ENCODE data around the gene TTLL9.

The TTLL9 gene

DNA sequence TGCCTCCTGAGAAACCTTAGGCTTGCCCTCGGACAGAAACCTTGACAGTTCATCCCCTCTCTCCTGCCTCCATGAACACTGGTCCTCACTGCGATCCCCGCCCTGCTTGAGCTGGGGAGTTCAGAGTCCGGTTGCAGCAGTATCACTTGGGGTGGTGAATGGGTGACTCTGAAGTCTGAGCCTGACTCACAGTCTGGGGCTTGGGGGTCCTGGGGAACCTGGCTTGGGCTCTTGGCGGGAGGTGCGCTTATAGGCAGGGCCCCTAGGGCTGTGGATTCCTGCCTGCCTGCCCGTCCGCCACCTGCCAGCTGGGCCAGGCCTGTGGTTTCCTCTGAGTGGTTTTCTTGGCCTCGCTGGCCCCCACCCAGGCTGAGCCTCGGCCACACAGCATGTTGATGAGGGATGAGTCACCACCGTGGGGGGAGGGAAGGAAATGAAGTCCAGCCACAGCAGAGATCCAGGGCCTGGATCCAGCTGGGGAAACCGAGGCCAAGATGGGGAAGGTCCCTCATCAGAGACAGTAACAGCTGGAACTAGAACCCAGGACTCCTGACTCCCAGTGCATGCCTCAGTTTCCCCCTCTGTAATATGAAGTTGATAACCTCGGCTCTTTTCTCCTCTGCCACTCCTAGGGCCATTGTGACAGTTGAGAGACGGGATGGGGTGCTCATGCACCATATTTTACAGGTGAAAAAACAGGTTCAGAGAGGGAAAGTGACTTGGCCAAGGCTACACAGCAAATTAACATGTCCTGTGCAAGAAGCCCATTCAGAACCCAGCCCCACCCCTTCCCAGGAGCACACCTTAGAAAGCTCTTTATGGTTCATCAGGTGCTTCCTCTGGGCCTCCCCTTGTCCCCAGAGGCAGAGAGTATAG, 34.2 kb upstream of the TTLL9 start:
- peak; percentile 89 for DNase-seq
- in situ Hi-C loops (cut with MboI; ENCODE audit: low pct_unique_long_range_greater_than_20kb, low sequenced_read_pairs), result no loop called here

DNA sequence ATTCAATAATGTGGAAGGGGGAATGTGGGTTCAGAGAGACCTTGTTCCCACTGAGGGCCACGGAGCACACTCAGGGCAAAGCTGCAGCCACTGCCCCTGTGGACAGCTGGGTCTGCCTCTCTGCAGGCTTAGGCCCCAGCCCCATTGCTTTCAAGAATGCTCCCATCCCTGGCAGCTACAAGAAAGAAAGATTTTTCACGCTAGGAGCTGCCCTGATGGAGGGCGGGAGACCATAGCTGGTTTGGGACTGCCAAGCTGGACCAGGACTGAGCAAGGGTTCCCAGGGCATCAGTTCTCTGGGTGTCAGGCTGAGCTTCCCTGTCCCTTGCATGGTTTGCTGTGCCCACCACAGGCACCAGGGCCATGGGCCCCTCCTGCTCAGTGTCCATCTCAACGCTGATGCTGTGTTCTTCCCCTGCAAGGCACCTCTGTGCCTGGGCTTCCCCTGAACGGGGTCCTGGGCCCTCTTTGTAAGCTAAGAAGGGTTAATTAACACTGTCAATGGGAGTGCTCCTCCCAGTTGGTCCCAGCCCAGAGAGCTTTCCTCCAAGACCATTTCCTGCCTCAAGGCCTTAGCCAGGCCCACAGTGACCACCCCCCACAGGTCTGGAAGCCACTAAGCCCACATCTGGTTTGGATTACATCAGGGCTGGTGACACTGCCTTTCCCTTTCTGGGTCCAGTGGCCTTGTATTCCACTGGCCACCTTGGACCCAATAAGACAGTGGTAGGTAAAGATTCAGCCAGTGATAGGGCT, 33.4 kb upstream of the TTLL9 start:
- DNase-seq, result no peak
- in situ Hi-C loops (cut with MboI; ENCODE audit: low pct_unique_long_range_greater_than_20kb, low sequenced_read_pairs), result no loop called here

DNA sequence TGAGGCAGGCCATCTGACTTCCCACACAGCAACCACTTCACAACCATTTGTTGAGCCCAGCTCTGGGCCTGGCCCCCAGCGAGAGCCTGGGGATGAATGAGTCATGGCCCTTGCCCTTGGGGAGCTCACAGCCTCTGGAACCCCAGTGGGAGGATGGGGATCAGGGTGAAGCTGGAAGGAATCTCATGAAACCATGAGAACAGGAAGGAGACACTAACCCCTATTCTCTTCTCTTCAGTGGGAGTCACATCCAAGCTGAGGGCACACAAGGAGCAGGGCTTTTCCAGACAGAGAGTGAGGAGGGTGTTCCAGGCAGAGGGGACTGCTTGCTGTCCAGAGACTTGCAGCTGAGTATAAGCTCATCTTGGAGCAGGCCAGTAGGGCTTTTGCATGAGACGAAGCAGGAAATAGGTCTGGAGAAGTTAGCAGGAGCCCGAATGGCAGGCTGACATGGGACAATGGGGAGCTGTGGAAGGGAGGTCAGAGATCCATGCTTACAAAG, 32.5 kb upstream of the TTLL9 start:
- in situ Hi-C loops (cut with MboI; ENCODE audit: low pct_unique_long_range_greater_than_20kb, low sequenced_read_pairs), result no loop called here
- no peak for DNase-seq

DNA sequence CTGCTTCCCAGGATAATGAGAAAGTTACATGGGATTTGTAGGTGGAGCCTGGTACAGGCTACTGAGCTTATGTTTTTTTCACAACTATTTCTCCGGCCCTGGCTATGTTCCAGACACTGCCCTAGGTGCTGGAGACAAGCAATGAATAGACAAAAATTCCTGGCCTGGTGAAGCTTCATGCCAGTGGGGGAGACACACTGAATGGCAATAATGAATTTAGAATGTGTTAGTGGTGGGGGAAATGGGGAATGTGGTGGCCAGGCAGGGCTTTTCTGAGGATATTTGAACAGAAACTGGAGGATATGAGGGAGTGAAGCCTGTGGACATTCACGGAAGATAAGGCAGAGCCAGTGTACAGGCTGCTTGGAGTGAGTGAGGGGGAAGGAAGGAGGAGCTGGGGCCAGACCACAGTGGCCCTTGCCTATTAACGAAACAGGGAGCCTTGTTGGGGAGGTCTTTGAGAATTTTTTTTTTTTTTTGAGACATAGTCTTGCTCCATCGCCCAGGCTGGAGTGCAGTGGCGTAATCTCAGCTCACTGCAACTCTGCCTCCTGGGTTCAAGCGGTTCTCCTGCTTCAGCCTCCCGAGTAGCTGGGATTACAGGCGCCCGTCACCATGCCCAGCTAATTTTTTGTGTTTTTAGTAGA, 31.7 kb upstream of the TTLL9 start:
- no peak for DNase-seq
- in situ Hi-C loops (cut with MboI; ENCODE audit: low pct_unique_long_range_greater_than_20kb, low sequenced_read_pairs), result no loop called here

DNA sequence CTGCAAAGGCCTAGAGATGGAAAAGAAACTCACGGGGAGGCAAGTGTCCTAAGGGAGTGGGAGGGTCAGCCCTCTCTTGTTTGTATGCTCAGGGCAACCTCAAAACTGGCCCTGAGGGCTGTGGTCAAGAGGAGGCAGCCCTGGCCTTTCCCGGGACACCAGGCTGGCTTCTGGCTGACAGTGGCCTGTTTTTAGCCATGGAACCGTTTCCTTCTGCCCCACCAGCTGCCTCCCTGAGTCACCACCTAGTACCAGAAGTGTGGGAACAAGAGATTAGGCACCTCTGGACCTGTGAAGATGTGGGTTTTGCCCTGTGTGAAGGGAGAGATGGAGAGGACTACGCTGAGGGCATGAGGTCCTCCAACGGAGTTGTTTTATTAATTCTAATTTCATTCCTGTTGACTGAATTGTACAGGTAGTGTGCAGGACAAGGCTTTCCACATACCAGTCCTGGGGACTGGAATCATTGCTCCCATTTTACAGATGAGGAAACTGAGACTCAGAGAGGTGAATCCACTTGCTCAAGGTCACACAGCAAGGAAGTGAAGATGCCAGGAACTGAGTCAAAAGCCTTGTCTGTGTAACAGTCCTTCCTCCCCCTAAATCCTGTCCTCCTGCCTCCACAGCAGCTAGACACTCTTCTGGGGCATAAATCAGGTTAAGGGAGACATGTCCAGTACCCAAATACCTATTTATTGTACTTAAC, 30.5 kb upstream of the TTLL9 start:
- in situ Hi-C loops (cut with MboI; ENCODE audit: low pct_unique_long_range_greater_than_20kb, low sequenced_read_pairs), result no loop called here
- DNase-seq, result no peak

DNA sequence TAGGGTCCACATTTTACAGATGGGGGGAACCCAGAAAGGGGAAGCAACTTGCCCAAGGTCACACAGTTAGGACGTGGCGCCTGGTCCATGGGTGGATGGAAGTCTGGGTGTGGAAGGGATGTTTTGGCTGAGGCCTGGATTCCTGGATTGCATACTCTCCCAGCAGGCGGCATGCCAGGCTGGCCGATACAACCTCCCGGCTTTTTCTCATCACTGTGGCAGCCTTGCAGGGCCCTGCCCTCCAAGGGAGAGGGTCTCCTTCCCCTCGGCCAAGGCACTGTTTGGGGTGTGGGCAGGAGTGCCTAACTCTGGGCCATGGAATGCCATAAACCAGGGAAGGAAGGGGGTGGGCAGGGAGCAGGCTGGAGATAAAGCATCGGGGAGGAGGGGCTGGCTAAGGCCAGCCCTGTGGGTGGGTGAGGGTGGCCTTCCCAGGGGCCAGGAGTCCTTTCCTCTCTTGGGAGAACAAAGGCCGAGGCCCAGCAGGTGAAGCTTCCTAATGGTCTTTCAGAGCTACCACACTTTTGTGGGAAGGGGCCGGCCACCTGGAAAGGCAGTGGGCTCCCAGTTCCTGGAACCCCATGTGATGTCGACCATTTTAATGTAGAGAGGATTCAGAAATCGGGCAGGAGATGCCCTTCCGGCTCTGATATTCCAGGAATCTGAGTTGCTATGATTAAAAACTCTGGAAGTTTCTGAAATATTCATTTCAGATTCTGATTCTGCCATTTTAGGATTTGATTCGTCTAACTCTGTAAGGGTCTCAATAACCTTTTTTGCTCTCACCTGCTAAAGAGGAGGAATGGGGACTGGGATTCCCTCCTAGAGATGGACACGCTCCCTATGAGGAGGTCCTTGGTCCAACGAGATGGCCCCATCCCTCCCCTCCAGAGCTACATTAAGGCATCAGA, 29.3 kb upstream of the TTLL9 start:
- no peak for DNase-seq
- in situ Hi-C loops (cut with MboI; ENCODE audit: low pct_unique_long_range_greater_than_20kb, low sequenced_read_pairs), result no loop called here

DNA sequence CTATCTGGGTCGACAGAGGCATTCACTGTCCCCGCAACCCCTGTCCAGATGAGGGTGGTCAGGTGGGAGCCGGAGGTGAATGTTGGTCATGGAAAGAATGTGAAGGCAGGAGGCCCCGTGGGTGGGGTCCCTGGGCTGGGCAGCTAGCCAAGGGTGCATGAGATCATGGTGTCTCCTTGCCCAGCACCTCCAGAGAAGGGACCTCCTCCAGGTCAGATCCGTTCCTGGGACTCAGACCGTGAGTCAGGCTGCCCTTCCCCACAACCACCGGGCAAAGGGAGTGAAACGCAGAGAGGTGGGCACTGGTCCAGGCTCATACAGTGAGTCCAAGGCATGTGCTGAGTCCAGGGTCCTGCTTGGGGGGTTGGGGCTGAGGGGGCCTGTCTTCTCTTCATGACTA, 28.5 kb upstream of the TTLL9 start:
- no peak for DNase-seq
- in situ Hi-C loops (cut with MboI; ENCODE audit: low pct_unique_long_range_greater_than_20kb, low sequenced_read_pairs), result no loop called here

DNA sequence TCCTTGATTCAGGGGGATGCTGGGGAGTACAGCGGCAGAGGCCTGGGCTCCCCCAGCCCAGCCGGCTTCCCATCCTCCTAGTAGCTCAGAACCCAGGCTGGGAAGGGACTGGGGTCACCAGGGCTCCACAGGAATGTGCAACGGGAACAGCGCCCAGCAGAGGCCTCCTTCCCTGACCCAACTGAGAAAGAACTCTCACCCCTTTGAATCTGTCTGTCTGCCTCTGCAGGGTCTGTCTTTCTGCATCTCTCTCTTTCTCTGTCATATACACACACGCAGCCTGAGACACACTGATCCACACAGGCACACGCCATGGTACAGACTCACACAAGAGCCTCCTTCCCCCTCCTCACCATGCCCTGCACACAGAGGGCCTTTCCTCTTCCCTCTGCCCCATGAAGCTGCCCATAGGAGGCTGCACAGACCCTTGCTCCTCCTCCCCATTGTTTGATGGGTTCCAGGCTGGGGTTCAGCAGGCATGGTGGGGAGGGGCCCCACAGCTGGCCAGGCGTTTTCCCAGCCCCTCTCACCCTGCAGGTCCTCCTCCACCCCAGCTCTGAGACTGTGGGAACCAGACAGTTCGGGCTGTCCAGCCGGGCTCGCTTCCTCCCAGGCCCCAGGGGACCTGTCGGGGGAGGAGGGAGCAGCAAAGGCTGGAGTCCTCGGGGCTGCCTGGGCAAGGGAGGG, 27.8 kb upstream of the TTLL9 start:
- no peak for DNase-seq
- in situ Hi-C loops (cut with MboI; ENCODE audit: low pct_unique_long_range_greater_than_20kb, low sequenced_read_pairs), result no loop called here

DNA sequence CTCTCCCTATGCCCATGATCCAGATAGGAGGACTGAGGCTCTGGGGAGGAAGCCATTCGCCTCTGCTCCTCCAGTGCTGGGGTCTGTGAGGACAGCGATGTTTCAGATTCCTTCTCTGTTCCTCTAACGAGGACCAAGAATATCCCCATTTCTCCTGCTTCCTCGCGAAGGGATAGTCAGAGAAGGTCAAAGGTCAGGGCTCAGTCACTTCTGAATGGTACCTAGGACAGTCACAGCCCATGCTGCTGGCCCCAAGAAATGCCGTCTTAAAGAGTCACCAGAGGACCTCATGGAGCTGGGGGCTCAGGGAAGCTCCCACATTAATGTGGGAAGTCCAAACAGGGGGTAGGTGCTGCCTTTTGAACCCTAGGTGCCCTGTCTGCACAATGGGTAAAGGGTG, 27.1 kb upstream of the TTLL9 start:
- in situ Hi-C loops (cut with MboI; ENCODE audit: low pct_unique_long_range_greater_than_20kb, low sequenced_read_pairs), result no loop called here
- DNase-seq, result no peak

DNA sequence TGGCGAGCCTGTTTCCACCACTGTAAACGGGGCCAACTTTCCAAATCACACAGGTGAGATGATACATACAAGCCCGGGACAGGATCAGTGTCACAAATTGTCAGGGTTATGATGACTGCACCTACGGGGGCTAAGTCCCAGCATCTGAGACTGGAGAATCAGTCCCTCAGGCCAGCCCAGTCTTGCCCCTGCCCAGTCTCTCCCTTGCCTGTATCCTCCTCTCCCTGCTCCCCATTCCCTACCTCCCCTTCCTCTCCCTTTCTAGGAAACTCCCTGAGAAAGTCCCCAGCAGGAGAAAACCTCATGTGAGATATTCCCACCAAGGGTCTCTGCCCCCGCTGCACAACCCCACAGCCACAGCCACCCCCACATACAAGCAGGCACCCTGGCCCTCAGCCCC, 26.6 kb upstream of the TTLL9 start:
- in situ Hi-C loops (cut with MboI; ENCODE audit: low pct_unique_long_range_greater_than_20kb, low sequenced_read_pairs), result no loop called here
- no peak for DNase-seq

DNA sequence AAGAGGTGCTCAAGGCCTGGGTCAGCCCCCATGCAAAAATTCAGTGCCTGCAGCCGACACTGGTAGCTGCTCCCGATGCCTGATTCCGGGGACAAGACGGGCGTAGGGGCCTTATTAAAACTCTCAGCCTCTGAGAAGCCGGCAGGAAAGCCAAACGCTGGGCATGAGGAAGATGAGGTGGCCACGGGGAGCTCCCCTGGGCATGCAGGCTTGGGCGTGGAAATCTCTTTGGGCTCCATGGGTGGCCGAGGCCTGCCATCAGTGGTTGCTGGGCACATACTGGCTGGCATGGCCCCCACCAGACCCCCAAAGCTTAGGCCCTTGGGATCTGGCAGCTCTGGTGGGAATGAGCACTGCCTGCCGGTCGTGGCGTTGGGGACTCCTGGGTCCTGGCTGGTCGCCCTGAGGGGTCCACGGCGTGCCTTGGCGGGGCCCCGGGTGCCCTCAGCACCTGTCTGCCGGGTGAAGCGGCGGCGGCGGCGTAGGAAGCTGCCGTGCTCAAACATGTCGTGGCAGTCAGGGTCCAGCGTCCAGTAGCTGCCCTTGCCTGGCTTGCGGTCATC, 25.6 kb upstream of the TTLL9 start:
- in situ Hi-C loops (cut with MboI; ENCODE audit: low pct_unique_long_range_greater_than_20kb, low sequenced_read_pairs), result no loop called here

DNA sequence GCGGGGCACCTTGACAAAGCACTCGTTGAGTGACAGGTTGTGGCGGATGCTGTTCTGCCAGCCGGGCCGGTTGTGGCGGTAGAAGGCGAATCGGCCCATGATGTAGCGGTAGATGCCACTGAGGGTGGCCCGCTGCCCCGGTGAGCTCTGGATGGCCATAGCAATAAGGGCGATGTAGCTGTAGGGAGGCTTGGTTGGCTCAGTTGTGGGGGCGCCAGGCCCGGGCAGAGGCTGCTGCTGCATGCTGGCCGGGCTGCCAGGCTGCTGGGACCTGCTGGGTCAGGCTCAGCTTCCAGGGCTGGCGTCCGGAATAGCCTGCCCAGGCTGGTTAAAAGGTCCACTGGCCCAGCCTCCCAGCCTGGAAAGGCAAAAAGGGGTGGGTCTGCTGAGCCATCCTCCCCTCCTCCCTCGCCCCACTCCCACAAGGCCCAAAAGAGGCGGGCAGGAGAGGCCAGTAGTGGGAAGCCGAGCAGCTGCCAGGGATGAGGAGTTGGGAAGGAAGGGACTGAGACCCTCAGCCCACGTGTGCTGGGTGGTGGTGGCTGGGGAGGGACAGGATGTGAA, 25.1 kb upstream of the TTLL9 start, which contains the start of gene FOXS1:
FOXS1 (minus strand) TSS at position 305 of the 564 bp plus-strand sequence; CDS start at position 243, 62 bp downstream.
- in situ Hi-C loops (cut with MboI; ENCODE audit: low pct_unique_long_range_greater_than_20kb, low sequenced_read_pairs), result no loop called here
- no peak for DNase-seq

More for the DNA sequence above, 25.6 kb upstream of the TTLL9 start:
- no peak for DNase-seq

- DNase-seq, result no peak
- in situ Hi-C loops (cut with MboI; ENCODE audit: low pct_unique_long_range_greater_than_20kb, low sequenced_read_pairs), result no loop called here
These were observed 23.7 kb upstream of the TTLL9 start for GRCh38 chr20:31846793-31847138.

DNA sequence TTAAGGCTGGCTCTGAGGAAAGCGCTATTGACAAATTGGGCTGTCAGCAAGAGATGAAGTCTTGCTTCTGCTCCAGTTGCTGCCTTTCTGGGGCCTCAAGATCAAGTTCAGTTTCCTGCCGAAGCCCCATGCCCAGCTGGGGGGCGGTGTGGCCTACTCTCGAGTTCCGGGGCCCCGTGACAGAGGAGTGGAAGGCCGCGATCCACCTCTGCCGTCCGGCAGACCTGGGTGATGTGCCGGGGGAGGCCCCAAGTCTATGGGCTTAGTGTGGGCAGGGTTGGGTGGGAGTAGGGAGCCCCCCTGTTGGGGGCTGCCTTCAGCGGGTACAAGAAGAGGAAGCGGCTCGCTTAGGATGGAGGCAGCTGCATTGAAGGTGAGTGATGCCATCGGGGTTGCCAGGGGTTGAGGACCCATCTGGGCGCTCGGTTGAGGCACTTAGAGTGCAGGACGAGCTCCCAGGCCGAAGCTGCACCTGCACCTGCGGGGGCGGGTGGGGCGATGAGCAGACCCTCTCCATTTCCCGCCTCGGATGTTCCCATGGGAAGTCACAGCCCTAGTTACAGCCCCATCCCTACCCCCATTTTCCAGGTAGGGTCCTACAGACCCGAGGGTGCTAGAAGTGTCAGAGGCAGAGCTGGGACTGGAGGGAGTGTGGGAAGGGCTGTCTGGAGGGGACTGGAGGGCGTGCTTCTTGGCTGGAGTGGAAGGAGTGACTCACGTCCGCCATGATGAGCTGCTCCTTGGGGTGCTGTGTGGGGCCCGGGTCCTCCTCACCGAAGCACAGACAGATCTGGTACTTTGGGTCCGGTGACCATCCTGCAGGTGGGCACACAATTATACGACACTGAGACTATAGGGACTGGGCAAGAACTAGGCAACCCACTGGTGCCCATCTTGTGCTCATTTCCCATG, 22.1 kb upstream of the TTLL9 start:
- in situ Hi-C loops (cut with MboI; ENCODE audit: low pct_unique_long_range_greater_than_20kb, low sequenced_read_pairs), result no loop called here
- DNase-seq, result no peak

DNA sequence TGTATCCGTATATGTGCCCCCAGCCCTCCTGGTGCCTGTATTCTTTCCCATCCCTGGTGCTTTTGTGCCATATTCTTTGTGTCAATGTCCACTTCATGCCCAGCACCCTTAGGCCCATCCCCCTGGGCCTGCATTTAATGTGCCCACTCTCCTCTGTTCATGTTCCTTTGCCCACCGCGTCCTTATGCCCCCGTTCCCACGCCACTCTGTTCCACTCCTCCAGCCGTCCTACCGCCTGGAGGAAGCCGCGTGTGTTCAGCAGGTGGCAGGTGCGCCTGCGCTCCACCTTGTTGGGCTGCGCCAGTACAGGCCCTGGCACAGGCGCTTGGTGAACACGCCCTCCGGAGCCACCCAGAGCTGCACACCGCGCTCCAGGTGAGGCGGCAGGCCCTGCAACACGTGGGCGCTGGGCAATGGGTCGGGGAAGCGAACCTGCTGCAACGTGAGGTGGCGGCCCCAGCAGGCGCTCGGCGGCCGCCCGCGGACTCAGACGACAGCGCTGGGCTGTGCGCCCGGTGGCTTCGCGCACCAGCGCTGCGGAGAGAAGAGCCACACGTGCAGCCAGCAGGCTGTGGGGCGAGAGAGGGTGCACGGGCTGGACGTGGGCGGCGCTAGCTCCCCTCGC, 21.0 kb upstream of the TTLL9 start:
- in situ Hi-C loops (cut with MboI; ENCODE audit: low pct_unique_long_range_greater_than_20kb, low sequenced_read_pairs), result no loop called here
- DNase-seq, result no peak
